HG03108 (cell line): Measurements from ENCODE around the gene CCDC195.
"Not testable (repeated sequence)": the region's sequence is repeated elsewhere in the genome, so short reads cannot be mapped to it uniquely, and the experiment has no call there.

Source experiments
- ATAC-seq: cut with Tn5 transposase; IDR thresholded peaks from one replicate; pipeline ENCODE4 v1.9.1; 2021; ENCODE audit warnings: moderate library complexity; ENCODE audit not compliant: unreplicated experiment

CCDC195 gene

GRCh38 chr2:224691563-224691962, 24.6 kb downstream of the CCDC195 start:
- ATAC-seq = no peak

GRCh38 chr2:224690868-224691267, 25.3 kb downstream of the CCDC195 start:
- no peak for ATAC-seq

GRCh38 chr2:224689539-224689938, 26.6 kb downstream of the CCDC195 start:
- no peak for ATAC-seq

GRCh38 chr2:224688997-224689396, 27.2 kb downstream of the CCDC195 start:
- no peak for ATAC-seq

GRCh38 chr2:224687156-224687555, 29.0 kb downstream of the CCDC195 start:
- ATAC-seq = no peak

- no peak for ATAC-seq
These were observed 31.0 kb downstream of the CCDC195 start for GRCh38 chr2:224685121-224685520.

GRCh38 chr2:224682134-224682533, 34.0 kb downstream of the CCDC195 start:
- no peak for ATAC-seq

GRCh38 chr2:224671731-224672130, 44.4 kb downstream of the CCDC195 start:
- no peak for ATAC-seq

GRCh38 chr2:224670203-224670602, 46.0 kb downstream of the CCDC195 start:
- ATAC-seq = no peak

GRCh38 chr2:224669449-224669848, 46.7 kb downstream of the CCDC195 start:
- no peak for ATAC-seq

- ATAC-seq = no peak
These were observed 47.8 kb downstream of the CCDC195 start for GRCh38 chr2:224668123-224668909.

GRCh38 chr2:224666951-224667553, 49.1 kb downstream of the CCDC195 start:
- peak; percentile 97 for ATAC-seq

- not testable (repeated sequence) for ATAC-seq
These were observed 52.8 kb downstream of the CCDC195 start for GRCh38 chr2:224663322-224663721.

GRCh38 chr2:224661708-224662107, 54.5 kb downstream of the CCDC195 start:
- not testable (repeated sequence) for ATAC-seq

GRCh38 chr2:224659714-224660113, 56.5 kb downstream of the CCDC195 start:
- no peak for ATAC-seq

- ATAC-seq = no peak
These were observed 57.3 kb downstream of the CCDC195 start for GRCh38 chr2:224658780-224659405.

GRCh38 chr2:224657349-224657748, 58.8 kb downstream of the CCDC195 start:
- no peak for ATAC-seq

GRCh38 chr2:224655006-224655537, 61.1 kb downstream of the CCDC195 start:
- no peak for ATAC-seq
